Subcutaneous preadipocyte (primary cell): ENCODE results near the gene METTL6. TPM values are rescaled to one million over a fixed set of nuclear protein-coding genes. Genes with fewer than 3 reads are reported as not detected.

ENCODE experiments used
- small RNA-seq: library from RNA; depleted of rRNA; stranded (forward); fragments of <200 nt; gene quantifications from one replicate; pipeline ENCODE3, GENCODE V24; 2012
- total RNA-seq: library from RNA; depleted of rRNA; stranded (reverse); fragments of >200 nt; gene quantifications from 2 replicates; pipeline ENCODE4 v1.2.3, GENCODE V29; 2012

Gene METTL6, protein sequence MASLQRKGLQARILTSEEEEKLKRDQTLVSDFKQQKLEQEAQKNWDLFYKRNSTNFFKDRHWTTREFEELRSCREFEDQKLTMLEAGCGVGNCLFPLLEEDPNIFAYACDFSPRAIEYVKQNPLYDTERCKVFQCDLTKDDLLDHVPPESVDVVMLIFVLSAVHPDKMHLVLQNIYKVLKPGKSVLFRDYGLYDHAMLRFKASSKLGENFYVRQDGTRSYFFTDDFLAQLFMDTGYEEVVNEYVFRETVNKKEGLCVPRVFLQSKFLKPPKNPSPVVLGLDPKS
- 25.0 and 25.4 TPM in 2 replicates for total RNA-seq

DNA sequence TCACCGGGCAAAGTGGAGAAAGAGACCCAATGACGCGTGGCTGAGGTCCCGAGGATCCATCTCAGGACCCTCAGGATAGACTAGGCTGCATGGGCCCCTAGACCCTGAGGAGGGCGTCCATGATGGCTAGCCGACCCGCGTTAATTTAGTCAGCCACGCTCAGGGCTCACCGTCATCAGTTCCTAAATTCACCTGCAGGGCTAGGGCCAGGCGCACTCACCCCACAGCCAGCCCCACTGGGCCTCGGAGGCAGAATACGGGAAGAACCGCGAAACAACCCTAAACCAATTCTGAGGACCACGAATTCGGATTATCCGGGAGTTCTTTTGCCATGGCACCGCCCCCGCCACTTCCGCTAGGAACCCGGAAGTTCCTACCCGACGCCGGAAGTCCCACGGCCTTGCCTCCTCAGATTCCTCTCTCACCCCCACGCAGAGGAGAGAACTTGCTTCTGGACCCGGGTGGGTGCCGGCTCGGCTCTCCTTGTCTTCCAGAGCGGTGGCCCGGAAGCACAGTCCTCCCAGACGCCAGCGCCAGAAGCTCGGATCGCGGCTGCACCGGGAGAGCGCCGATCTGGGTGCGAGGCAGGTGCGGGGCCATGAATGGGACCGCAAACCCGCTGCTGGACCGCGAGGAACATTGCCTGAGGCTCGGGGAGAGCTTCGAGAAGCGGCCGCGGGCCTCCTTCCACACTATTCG, at the start of gene METTL6, which contains the start of gene EAF1:
METTL6 (minus strand) TSS at position 363 of the 699 bp plus-strand sequence. CDS start 1,033 bp downstream, outside the sequence.
EAF1 (plus strand) TSS at position 417 of the 699 bp plus-strand sequence; CDS start at position 599, 182 bp downstream.

Small RNA genes lying within 50 kb of the gene (small RNA-seq; reads per million reads assigned to genes)
- not detected for gene HMGN2P7
- not detected for gene RNU6-1024P

Other genes with a start within 250 kb of the METTL6 start
- 30.1 and 41.1 TPM in 2 replicates for gene CAPN7, start 221.3 kb downstream of the METTL6 start, total RNA-seq
- 26.2 and 29.8 TPM in 2 replicates for gene SH3BP5, start 95.0 kb downstream of the METTL6 start, total RNA-seq
- 18.2 and 18.4 TPM in 2 replicates for gene EAF1, start 54 bp upstream of the METTL6 start, total RNA-seq
- gene COLQ, start 94.2 kb upstream of the METTL6 start, total RNA-seq, result 0.37 and 0.98 TPM in 2 replicates
- 22.8 and 25.4 TPM in 2 replicates for gene HACL1, start 174.0 kb upstream of the METTL6 start, total RNA-seq
- 11.9 and 15.1 TPM in 2 replicates for gene BTD, start 174.2 kb upstream of the METTL6 start, total RNA-seq